NCI-H146 (cell line): ENCODE measurements around the gene ZNF98.

ENCODE experiments used
- DNase-seq: peaks from one replicate; lab custom pipeline; 2025; lab: John Stamatoyannopoulos, UW

The ZNF98 gene

DNA sequence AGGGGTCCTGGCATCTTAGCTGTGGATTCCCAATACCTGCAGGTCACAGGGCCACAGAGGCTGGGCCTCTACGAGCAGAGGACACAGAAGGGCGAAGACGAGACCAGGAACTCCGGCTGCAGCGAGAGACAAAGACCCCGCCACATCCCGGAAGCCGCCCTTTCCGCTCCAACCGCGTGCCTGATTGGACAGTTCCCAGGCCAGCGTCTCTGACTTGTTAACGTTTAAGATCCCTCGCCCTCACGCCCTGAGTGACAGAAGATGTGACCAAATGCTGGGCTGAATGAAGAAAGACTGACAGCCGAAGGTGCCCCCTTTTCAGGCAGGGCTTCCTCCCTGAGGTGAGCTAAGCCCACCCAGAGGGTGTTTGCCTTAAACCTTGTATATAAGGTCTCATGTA is at the start of gene ZNF98:
TSS of gene ZNF98 (minus strand) at position 136 of the 400 bp plus-strand sequence. CDS start at position 14, 122 bp downstream.
- DNase-seq, result peak; percentile 49

GRCh38 chr19:22446605-22447004 is 24.5 kb upstream of the ZNF98 start:
- DNase-seq, result no peak

GRCh38 chr19:22438011-22438410 is 15.9 kb upstream of the ZNF98 start:
- DNase-seq, result no peak

DNA sequence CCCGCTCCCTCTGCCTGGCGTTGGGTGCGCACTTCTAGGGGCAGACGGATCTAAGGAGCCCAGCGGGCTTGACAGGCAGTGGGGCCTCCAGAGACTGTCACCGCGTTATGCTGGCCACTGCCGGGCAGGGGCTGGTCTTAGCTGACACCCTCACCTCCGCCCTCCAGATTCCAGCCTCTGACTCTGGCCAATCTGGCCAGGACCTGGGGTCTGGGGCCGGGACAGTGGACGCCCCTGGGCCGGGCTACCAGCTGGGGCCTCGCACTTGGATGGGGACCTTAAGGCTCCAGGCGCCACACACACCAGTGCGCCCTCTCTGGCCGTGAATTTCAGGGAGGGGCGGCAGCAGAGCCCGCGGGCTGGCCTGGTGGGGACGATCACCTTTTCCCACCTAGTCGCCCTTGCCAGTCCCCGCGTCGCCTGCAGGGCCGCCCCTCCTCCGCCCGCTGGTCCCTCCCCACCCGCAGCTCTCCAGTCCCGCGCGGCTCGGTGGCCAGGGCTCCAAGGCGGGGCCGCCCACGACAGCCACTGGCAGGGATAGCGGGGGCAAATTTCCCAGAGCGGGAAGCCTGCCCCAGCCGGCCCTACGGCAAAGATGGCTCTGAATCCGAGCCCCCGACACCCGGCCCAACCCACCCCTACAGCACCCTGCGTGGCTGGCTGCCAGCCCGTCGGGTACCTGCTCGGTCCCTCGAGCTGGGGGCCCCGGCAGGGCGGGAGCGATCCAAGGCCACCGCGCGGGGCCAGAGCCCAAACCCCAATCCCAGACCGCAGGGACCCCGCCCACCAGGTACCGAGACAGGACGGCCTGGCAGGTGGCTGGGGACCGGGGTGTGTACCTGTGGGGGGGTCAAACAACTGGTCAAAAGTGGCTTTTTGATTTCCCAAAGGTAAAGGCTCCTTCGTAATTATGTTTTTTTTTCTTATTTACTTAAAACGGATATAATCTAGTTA is 6.1 kb upstream of the ZNF98 start:
- peak; percentile 29 for DNase-seq

GRCh38 chr19:22427547-22427946 is 5.4 kb upstream of the ZNF98 start:
- peak; percentile 23 for DNase-seq

GRCh38 chr19:22426901-22427300 is 4.8 kb upstream of the ZNF98 start:
- DNase-seq, result no peak

- no peak for DNase-seq
Observed at GRCh38 chr19:22421797-22422196, 349 bp downstream of the ZNF98 start.

GRCh38 chr19:22354665-22355064 is 67.5 kb downstream of the ZNF98 start:
- DNase-seq, result no peak
